Endometrial microvascular endothelial cells (primary cell): ENCODE measurements around the gene TH. TPM values are rescaled to one million over a fixed set of nuclear protein-coding genes. Genes with fewer than 3 reads are reported as not detected.
"Not testable (repeated sequence)": the region's sequence is repeated elsewhere in the genome, so short reads cannot be mapped to it uniquely, and the experiment has no call there.

Experiments
- in situ Hi-C: cut with HindIII; loops from 2 replicates; pipeline ENCODE4 v1.10.0; 2017; ENCODE audit warnings: low sequenced_read_pairs, low pct_unique_long_range_greater_than_20kb; ENCODE audit errors: inconsistent ontology term
- total RNA-seq: library from RNA; depleted of rRNA; stranded (reverse); fragments of >200 nt; gene quantifications from one replicate; pipeline ENCODE4 v1.2.3, GENCODE V29; 2015; ENCODE audit errors: inconsistent ontology term

TH gene
- total RNA-seq, 1 donor from 2014 or later, result not detected

GRCh38 chr11:2182692-2183474 lies 11.3 kb upstream of the TH start:
- in situ Hi-C loops, result no loop called here

GRCh38 chr11:2182075-2182474 lies 10.5 kb upstream of the TH start:
- in situ Hi-C loops, result no loop called here

- in situ Hi-C loops, result no loop called here
Observed at GRCh38 chr11:2180789-2181370, 9.3 kb upstream of the TH start.

GRCh38 chr11:2180347-2180746 lies 8.7 kb upstream of the TH start:
- in situ Hi-C loops, result no loop called here

- in situ Hi-C loops, result no loop called here
Observed at GRCh38 chr11:2179516-2179915, 7.9 kb upstream of the TH start.

GRCh38 chr11:2178906-2179494 lies 7.4 kb upstream of the TH start:
- in situ Hi-C loops, result no loop called here

GRCh38 chr11:2178055-2178773 lies 6.6 kb upstream of the TH start:
- in situ Hi-C loops, result not testable (repeated sequence)

GRCh38 chr11:2177076-2177475 lies 5.5 kb upstream of the TH start:
- in situ Hi-C loops, result no loop called here

GRCh38 chr11:2176389-2176900 lies 4.8 kb upstream of the TH start:
- in situ Hi-C loops, result no loop called here

GRCh38 chr11:2175659-2176058 lies 4.0 kb upstream of the TH start:
- in situ Hi-C loops, result no loop called here

- in situ Hi-C loops, result no loop called here
Observed at GRCh38 chr11:2174361-2174760, 2.7 kb upstream of the TH start.

- in situ Hi-C loops, result no loop called here
Observed at GRCh38 chr11:2173761-2174160, 2.1 kb upstream of the TH start.

- in situ Hi-C loops, result no loop called here
Observed at GRCh38 chr11:2173150-2173693, 1.6 kb upstream of the TH start.

GRCh38 chr11:2172676-2173075 lies 1.1 kb upstream of the TH start:
- in situ Hi-C loops, result no loop called here

- in situ Hi-C loops, result no loop called here
Observed at GRCh38 chr11:2169626-2170570, 1.7 kb downstream of the TH start.

- in situ Hi-C loops, result no loop called here
Observed at GRCh38 chr11:2169005-2169378, 2.6 kb downstream of the TH start.

GRCh38 chr11:2168286-2169004 lies 3.2 kb downstream of the TH start:
- in situ Hi-C loops, result no loop called here
